Activated naive CD4-positive, alpha-beta T cell treated with anti-CD3 and anti-CD28 coated beads, Interleukin-2, amount 50 U/mL, for 24 hours (primary cell): Measurements from ENCODE around the gene EHD4.

Source experiments
- H3K27ac Mint-ChIP-seq: one replicate; pipeline ENCODE4 v1.8.0; 2021; ENCODE audit warnings: mild to moderate bottlenecking, mixed read lengths
- H3K27me3 Mint-ChIP-seq: one replicate; pipeline ENCODE4 v1.8.0; 2021; ENCODE audit warnings: mixed read lengths
- H3K36me3 Mint-ChIP-seq: one replicate; pipeline ENCODE4 v1.8.0; 2021; ENCODE audit warnings: mixed read lengths
- H3K4me1 Mint-ChIP-seq: one replicate; pipeline ENCODE4 v1.8.0; 2021; ENCODE audit warnings: mixed read lengths
- H3K4me3 Mint-ChIP-seq: one replicate; pipeline ENCODE4 v1.8.0; 2021; ENCODE audit warnings: mild to moderate bottlenecking, mixed read lengths
- H3K9me3 Mint-ChIP-seq: one replicate; pipeline ENCODE4 v1.8.0; 2021; ENCODE audit warnings: mixed read lengths

Gene EHD4

GRCh38 chr15:41942886-41943285, 29.5 kb downstream of the EHD4 start:
- H3K4me3 Mint-ChIP-seq = no peak overlapping the region
- peaks cover 11% of the 10 kb centered on the region for H3K36me3 Mint-ChIP-seq
- H3K9me3 Mint-ChIP-seq = no peaks in the 10 kb centered on the region
- peaks cover 28% of the 10 kb centered on the region for H3K4me1 Mint-ChIP-seq
- H3K27ac Mint-ChIP-seq = no peak overlapping the region
- no peaks in the 10 kb centered on the region for H3K27me3 Mint-ChIP-seq

- Mint-ChIP-seq H3K27ac (peak overlapping the region; percentile 62), H3K4me1 (peaks cover 39% of the 10 kb centered on the region), H3K36me3 (peaks cover 15% of the 10 kb centered on the region), H3K9me3 (no peaks in the 10 kb centered on the region), H3K4me3 (no peak overlapping the region), H3K27me3 (no peaks in the 10 kb centered on the region)
Observed at GRCh38 chr15:41941644-41942415, 30.5 kb downstream of the EHD4 start.

- no peaks in the 10 kb centered on the region for H3K27me3 Mint-ChIP-seq
- peak overlapping the region; percentile 42 for H3K4me3 Mint-ChIP-seq
- H3K27ac Mint-ChIP-seq = peak overlapping the region; percentile 66
- H3K9me3 Mint-ChIP-seq = no peaks in the 10 kb centered on the region
- peaks cover 15% of the 10 kb centered on the region for H3K36me3 Mint-ChIP-seq
- H3K4me1 Mint-ChIP-seq = peaks cover 53% of the 10 kb centered on the region
Observed at GRCh38 chr15:41940441-41940857, 31.9 kb downstream of the EHD4 start.

- Mint-ChIP-seq H3K36me3 (peaks cover 15% of the 10 kb centered on the region), H3K9me3 (no peaks in the 10 kb centered on the region), H3K27me3 (no peaks in the 10 kb centered on the region), H3K4me3 (peak overlapping the region; percentile 42), H3K27ac (peak overlapping the region; percentile 66), H3K4me1 (peaks cover 57% of the 10 kb centered on the region)
Observed at GRCh38 chr15:41939986-41940385, 32.4 kb downstream of the EHD4 start.

GRCh38 chr15:41937568-41937923, 34.8 kb downstream of the EHD4 start:
- H3K36me3 Mint-ChIP-seq = peaks cover 14% of the 10 kb centered on the region
- peak overlapping the region; percentile 81 for H3K4me3 Mint-ChIP-seq
- H3K27ac Mint-ChIP-seq = peak overlapping the region; percentile 100
- no peaks in the 10 kb centered on the region for H3K27me3 Mint-ChIP-seq
- peaks cover 75% of the 10 kb centered on the region for H3K4me1 Mint-ChIP-seq
- no peaks in the 10 kb centered on the region for H3K9me3 Mint-ChIP-seq

GRCh38 chr15:41936649-41937567, 35.4 kb downstream of the EHD4 start:
- H3K4me1 Mint-ChIP-seq = peaks cover 73% of the 10 kb centered on the region
- no peaks in the 10 kb centered on the region for H3K9me3 Mint-ChIP-seq
- H3K36me3 Mint-ChIP-seq = peaks cover 12% of the 10 kb centered on the region
- H3K27me3 Mint-ChIP-seq = no peaks in the 10 kb centered on the region
- H3K27ac Mint-ChIP-seq = peak overlapping the region; percentile 100
- H3K4me3 Mint-ChIP-seq = peak overlapping the region; percentile 81

- H3K36me3 Mint-ChIP-seq = peaks cover 12% of the 10 kb centered on the region
- H3K27me3 Mint-ChIP-seq = no peaks in the 10 kb centered on the region
- peaks cover 72% of the 10 kb centered on the region for H3K4me1 Mint-ChIP-seq
- H3K9me3 Mint-ChIP-seq = no peaks in the 10 kb centered on the region
- H3K27ac Mint-ChIP-seq = peak overlapping the region; percentile 100
- H3K4me3 Mint-ChIP-seq = peak overlapping the region; percentile 81
Observed at GRCh38 chr15:41936155-41936554, 36.2 kb downstream of the EHD4 start.

- peaks cover 10% of the 10 kb centered on the region for H3K36me3 Mint-ChIP-seq
- peak overlapping the region; percentile 81 for H3K4me3 Mint-ChIP-seq
- H3K9me3 Mint-ChIP-seq = no peaks in the 10 kb centered on the region
- H3K27ac Mint-ChIP-seq = peak overlapping the region; percentile 100
- no peaks in the 10 kb centered on the region for H3K27me3 Mint-ChIP-seq
- peaks cover 67% of the 10 kb centered on the region for H3K4me1 Mint-ChIP-seq
Observed at GRCh38 chr15:41935566-41936020, 36.8 kb downstream of the EHD4 start.

- peak overlapping the region; percentile 100 for H3K27ac Mint-ChIP-seq
- peaks cover 6% of the 10 kb centered on the region for H3K36me3 Mint-ChIP-seq
- H3K9me3 Mint-ChIP-seq = no peaks in the 10 kb centered on the region
- H3K4me3 Mint-ChIP-seq = peak overlapping the region; percentile 81
- H3K4me1 Mint-ChIP-seq = peaks cover 61% of the 10 kb centered on the region
- H3K27me3 Mint-ChIP-seq = no peaks in the 10 kb centered on the region
Observed at GRCh38 chr15:41934843-41935242, 37.5 kb downstream of the EHD4 start.

- no peak overlapping the region for H3K4me3 Mint-ChIP-seq
- H3K9me3 Mint-ChIP-seq = no peaks in the 10 kb centered on the region
- no peaks in the 10 kb centered on the region for H3K27me3 Mint-ChIP-seq
- peak overlapping the region; percentile 100 for H3K27ac Mint-ChIP-seq
- peaks cover 7% of the 10 kb centered on the region for H3K36me3 Mint-ChIP-seq
- peaks cover 68% of the 10 kb centered on the region for H3K4me1 Mint-ChIP-seq
Observed at GRCh38 chr15:41933771-41934170, 38.6 kb downstream of the EHD4 start.

GRCh38 chr15:41933326-41933725, 39.0 kb downstream of the EHD4 start:
- H3K4me3 Mint-ChIP-seq = no peak overlapping the region
- H3K9me3 Mint-ChIP-seq = no peaks in the 10 kb centered on the region
- peaks cover 7% of the 10 kb centered on the region for H3K36me3 Mint-ChIP-seq
- H3K4me1 Mint-ChIP-seq = peaks cover 65% of the 10 kb centered on the region
- H3K27ac Mint-ChIP-seq = peak overlapping the region; percentile 82
- no peaks in the 10 kb centered on the region for H3K27me3 Mint-ChIP-seq

- no peak overlapping the region for H3K4me3 Mint-ChIP-seq
- H3K27ac Mint-ChIP-seq = peak overlapping the region; percentile 82
- no peaks in the 10 kb centered on the region for H3K27me3 Mint-ChIP-seq
- H3K36me3 Mint-ChIP-seq = peaks cover 7% of the 10 kb centered on the region
- H3K4me1 Mint-ChIP-seq = peaks cover 58% of the 10 kb centered on the region
- H3K9me3 Mint-ChIP-seq = no peaks in the 10 kb centered on the region
Observed at GRCh38 chr15:41932511-41933289, 39.7 kb downstream of the EHD4 start.

- Mint-ChIP-seq H3K27me3 (no peaks in the 10 kb centered on the region), H3K4me1 (peaks cover 57% of the 10 kb centered on the region), H3K9me3 (no peaks in the 10 kb centered on the region), H3K4me3 (no peak overlapping the region), H3K27ac (no peak overlapping the region), H3K36me3 (peaks cover 4% of the 10 kb centered on the region)
Observed at GRCh38 chr15:41932101-41932500, 40.3 kb downstream of the EHD4 start.

GRCh38 chr15:41930867-41931222, 41.5 kb downstream of the EHD4 start:
- Mint-ChIP-seq H3K36me3 (peaks cover 3% of the 10 kb centered on the region), H3K4me1 (peaks cover 57% of the 10 kb centered on the region)

GRCh38 chr15:41930221-41930866, 42.0 kb downstream of the EHD4 start:
- no peak overlapping the region for H3K27ac Mint-ChIP-seq

More at GRCh38 chr15:41930867-41931222, 41.5 kb downstream of the EHD4 start:
- H3K4me3 Mint-ChIP-seq = no peak overlapping the region
- H3K9me3 Mint-ChIP-seq = no peaks in the 10 kb centered on the region
- H3K27me3 Mint-ChIP-seq = no peaks in the 10 kb centered on the region
- no peak overlapping the region for H3K27ac Mint-ChIP-seq

More at GRCh38 chr15:41930221-41930866, 42.0 kb downstream of the EHD4 start:
- H3K27me3 Mint-ChIP-seq = no peaks in the 10 kb centered on the region
- no peak overlapping the region for H3K4me3 Mint-ChIP-seq
- peaks cover 57% of the 10 kb centered on the region for H3K4me1 Mint-ChIP-seq
- H3K36me3 Mint-ChIP-seq = peaks cover 3% of the 10 kb centered on the region
- H3K9me3 Mint-ChIP-seq = no peaks in the 10 kb centered on the region
